OCI-LY1 (cell line): ENCODE measurements around the gene SRP72.
A peak's percentile ranks its signal among the peaks of the same experiment; 100 is the strongest.

Source experiments
- CTCF ChIP-seq: fragments of 200-600 bp; sonication (generic), shearing (Covaris generic); IDR thresholded peaks from 2 replicates; pipeline ENCODE4 v1.5.1; 2017; ENCODE audit warnings: mild to moderate bottlenecking, antibody characterized with exemption, low read length, moderate library complexity, mixed read lengths
- EZH2 ChIP-seq: fragments of 200-600 bp; sonication (generic), shearing (Covaris generic); IDR thresholded peaks from 2 replicates; pipeline ENCODE4 v1.8.0; 2017; ENCODE audit warnings: borderline replicate concordance, mixed run types, mild to moderate bottlenecking, antibody characterized with exemption, low read length, moderate library complexity, mixed read lengths

GRCh38 chr4:56424697-56425514, 42.5 kb upstream of the SRP72 start:
- TF ChIP-seq CTCF (peak; percentile 67), EZH2 (no peak)
